Lower leg skin (tissue), 3 donors: Measurements from ENCODE around the gene IFNA17.

Experiments used
- CTCF ChIP-seq, 3 donors: fragments of 450-650 bp; IDR thresholded peaks; one replicate each; pipeline ENCODE4 v1.5.1; 2016; ENCODE audit warnings: antibody characterized with exemption in 3 of 3, mild to moderate bottlenecking in 3 of 3, moderate library complexity in 2 of 3
- POLR2A ChIP-seq, 2 donors: fragments of 450-650 bp; IDR thresholded peaks; one replicate each; pipeline ENCODE4 v1.6.1; 2016 to 2017; ENCODE audit warnings: antibody characterized with exemption in 2 of 2, mild to moderate bottlenecking in 1 of 2, moderate library complexity in 1 of 2

GRCh38 chr9:21252721-21253547 lies 24.9 kb upstream of the IFNA17 start:
- TF ChIP-seq POLR2A (IDR thresholded peaks at IDR 0.05) (no peak), CTCF (IDR thresholded peaks at IDR 0.05) (no peak)
